ENCODE results near the gene UBASH3A.

DNA sequence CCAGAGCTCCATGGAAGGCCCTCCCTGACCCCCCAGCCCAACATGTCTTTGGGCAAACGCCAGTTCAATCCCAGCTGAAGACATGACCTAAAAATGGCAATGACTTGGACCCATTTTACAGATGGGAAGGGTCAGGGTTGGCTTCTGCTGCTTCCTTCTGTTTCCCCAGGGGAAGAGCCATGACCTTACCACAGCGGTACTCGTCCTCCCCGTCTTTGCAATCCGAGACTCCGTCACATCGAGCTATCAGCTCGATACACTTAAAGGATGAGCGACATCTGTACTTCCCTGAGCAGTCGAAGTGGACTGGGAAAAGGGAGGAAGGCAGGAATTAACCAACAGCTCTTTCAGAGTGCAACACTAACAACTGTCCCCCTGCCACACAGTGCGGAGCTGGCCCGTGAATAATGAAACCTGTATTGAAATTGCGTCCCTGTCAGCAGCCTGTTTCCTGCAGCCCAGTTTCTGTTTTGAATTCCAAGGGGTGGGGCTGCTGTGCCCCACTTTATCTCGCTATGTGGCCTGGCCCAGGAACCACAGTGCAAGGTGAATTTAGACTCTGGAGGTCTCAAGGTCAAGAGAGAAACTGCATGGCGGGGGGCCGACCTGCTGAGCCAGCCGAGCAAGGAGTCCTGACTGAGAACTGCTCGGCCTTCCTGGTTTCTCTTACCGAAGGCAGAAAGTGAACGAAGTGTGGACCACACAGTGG is 14.8 kb upstream of the UBASH3A start:
- TF ChIP-seq, protein P1, sequence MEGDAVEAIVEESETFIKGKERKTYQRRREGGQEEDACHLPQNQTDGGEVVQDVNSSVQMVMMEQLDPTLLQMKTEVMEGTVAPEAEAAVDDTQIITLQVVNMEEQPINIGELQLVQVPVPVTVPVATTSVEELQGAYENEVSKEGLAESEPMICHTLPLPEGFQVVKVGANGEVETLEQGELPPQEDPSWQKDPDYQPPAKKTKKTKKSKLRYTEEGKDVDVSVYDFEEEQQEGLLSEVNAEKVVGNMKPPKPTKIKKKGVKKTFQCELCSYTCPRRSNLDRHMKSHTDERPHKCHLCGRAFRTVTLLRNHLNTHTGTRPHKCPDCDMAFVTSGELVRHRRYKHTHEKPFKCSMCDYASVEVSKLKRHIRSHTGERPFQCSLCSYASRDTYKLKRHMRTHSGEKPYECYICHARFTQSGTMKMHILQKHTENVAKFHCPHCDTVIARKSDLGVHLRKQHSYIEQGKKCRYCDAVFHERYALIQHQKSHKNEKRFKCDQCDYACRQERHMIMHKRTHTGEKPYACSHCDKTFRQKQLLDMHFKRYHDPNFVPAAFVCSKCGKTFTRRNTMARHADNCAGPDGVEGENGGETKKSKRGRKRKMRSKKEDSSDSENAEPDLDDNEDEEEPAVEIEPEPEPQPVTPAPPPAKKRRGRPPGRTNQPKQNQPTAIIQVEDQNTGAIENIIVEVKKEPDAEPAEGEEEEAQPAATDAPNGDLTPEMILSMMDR (IDR thresholded peaks at IDR 0.05 in 4 of 5, conservative IDR thresholded peaks at IDR 0.05 in 1 of 5): no peak
- TF ChIP-seq POLR2A (IDR thresholded peaks at IDR 0.05): no peak

Data from gastrocnemius medialis (tissue), 4 donors.